Fibroblast of skin of right biceps (primary cell): Measurements from ENCODE around the gene DRC3.
A peak's percentile ranks its signal among the peaks of the same experiment; 100 is the strongest.

Experiments
- DNase-seq: peaks from one replicate; pipeline ENCODE4 v3.0.0-alpha.2; 2013

DRC3 gene

DNA sequence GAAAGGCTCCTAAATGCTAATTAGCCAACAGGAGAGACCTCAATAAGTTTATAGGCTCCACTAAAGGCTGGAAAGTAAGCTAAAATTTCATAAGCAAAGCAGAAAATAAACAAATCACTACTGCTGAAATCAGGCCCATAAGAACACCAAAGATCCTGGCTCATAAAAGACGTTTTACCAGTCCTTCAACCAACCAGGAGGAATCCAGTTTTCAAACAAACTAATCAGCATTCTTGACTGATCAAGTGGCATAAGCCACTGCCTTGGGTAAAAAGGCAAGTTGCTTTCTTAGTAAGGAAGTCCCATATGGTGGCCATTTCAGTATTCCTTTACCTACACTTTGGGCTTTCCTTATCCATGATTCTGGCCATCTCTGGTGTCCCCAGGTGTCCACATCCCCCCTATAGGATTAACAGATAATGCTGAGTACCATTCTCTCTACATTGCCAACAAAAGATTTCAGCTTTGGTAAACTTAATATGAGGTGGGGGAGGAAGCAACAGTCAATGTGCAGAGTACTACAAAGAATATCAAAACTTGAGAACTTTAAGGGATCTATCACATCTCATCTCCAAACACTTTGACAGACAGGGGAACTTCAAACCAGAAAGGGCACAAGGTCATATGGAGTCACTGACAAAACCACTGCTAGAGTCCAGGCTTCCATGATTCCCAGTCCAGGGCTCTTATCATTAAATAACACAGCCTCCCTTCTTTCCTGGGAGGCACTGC is 1.8 kb upstream of the DRC3 start:
- DNase-seq: no peak

- DNase-seq: no peak
Measured at GRCh38 chr17:17971431-17972125, 1.1 kb upstream of the DRC3 start.

- no peak for DNase-seq
Measured at GRCh38 chr17:17972952-17973254, 241 bp downstream of the DRC3 start.

DNA sequence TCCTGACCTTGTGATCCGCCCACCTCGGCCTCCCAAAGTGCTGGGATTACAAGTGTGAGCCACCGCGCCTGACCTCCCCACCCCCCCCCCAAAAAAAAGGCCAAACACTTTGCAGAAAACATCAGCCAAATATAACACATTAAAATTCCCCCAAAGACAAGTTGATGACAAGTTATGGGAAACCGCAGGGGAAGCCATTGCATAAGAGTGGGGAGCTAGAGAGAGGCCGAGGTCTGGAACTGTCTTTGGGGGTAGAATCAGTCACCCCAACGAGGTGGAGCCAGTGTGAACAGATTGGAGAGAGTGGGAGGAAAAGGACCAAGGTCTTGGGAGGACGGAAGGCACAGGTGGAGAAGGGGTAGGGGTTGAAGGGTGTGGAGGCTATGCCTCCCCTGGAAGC is 2.8 kb downstream of the DRC3 start:
- no peak for DNase-seq

DNA sequence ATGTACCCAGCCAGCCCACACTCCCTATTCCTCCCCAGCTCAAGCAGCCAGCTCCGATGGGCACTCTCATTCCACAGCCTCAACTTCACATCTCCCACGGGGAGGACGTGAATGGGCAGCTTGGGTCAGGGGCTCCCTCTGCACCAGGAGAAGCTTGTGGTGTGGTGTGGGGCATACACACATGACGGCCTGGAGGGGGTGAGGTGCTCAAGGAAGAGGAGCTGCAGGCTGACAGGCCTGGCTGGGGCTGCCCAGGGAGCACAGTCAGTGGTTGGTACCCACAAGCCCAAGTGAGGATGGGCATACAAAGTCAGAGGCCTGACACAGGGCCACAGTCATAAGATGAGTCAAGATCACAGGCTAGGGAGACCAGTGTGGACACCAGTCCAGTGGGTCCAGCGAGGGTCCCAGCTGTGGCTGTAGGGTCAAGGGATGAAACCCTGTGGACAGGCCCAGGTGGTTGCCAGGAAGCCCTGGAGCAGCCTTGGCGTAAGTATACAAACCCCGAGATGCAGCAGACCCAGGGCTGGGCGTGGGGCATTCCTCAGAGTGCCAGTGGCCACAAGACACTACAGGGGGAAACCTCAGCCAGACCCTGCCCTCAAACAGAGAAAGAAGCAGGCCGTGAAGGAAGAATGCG is 4.4 kb downstream of the DRC3 start:
- no peak for DNase-seq

DNA sequence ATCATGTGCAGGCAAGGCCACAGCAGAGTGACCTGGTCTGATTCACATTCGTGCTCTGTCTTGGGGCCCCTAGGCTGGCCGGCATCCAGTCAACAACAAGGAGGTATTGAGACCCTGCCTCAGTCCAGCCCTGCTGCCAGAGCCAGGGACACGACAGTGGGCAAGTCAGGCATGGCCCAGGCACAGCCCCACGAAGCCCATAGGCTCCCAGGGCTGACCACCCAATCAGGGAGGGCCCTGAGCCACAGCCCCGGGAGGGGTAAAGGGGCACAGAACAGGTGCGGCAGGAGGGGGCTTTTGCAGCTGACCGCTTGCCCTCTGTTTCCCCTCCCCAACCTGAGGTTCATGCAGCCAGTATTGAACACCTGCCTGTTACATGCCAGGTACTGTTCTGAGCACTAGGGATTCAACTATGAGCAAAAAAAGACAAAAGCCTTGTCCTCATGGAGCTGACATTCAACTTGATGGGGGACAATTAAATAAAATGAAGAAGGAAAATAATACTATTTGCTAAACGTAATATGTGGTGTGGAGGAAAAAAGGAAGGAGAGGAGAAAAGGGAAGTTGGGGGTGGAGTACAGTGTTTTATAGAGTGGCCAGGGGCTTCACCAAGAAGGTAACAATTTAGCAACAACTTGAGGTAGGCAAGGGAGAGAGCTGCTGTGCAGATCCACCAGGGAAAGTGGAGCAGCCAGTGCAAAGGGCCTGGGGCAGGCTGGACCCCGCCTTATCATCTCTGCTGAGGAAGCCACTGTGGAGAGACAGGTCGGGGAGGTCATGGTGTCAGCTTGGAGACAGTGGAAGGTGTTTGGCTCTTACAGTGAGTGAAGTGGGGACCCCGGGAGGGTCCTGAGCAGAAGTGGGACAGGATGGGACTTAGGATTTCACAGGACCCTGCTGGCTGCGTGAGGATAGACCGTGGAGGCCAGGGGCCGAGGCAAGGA is 6.1 kb downstream of the DRC3 start:
- no peak for DNase-seq

- DNase-seq: no peak
Measured at GRCh38 chr17:17979778-17980177, 7.1 kb downstream of the DRC3 start.

DNA sequence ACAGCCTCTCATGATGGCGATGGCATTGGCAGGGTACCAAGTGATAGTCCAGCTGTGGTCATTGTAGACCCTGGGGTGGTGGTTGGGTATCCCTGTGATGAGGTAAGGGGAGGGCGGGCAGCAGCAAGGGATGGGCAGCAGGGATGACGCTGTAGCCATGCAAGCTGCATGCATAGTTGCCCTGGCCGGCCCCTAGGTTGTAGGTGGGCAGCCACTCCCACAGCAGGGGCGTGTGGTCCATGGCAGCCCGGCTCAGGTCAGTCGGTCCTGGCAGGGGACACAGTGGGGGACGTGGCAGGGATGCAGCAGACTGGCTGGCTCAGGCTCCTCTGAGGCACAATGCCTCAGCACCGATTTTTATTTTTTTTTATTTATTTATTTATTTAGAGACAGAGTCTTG is 8.7 kb downstream of the DRC3 start:
- no peak for DNase-seq

DNA sequence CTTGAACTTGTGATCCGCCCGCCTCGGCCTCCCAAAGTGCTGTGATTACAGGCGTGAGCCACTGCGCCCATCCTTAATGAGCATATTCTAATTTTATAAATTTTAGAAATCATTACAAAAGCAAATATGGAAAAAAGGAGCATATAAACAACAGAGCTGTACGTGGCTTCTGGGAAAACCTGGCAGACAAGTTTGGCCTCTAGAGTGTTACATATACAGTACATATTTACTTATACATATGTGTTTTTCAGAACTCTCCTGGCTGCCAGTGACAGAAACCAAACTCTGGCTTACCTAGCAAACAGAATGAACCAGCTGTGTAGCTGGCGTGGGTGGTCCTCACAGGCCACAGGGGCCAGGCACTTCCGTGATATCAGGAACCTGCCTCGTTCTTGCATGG is 10.1 kb downstream of the DRC3 start:
- no peak for DNase-seq

DNA sequence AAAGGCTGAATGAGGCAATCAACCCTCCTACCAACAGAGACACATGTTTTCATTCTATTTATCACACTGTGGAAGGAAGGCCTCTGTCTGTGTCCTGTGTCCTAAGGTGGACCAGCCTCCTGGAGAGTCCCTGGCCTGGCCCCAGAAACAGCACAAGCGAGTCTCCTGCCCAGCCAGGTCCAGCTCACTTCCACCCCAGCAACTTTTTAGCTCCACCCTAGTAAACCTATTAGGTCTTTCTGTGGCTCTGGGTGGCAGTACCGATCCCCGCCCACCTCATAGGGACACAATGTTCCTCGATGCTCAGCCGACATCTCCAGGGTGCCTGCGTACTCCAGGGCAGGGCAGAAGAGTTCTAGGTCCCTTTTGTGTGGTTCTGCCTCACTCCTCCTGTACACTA is 10.7 kb downstream of the DRC3 start:
- DNase-seq: no peak

DNA sequence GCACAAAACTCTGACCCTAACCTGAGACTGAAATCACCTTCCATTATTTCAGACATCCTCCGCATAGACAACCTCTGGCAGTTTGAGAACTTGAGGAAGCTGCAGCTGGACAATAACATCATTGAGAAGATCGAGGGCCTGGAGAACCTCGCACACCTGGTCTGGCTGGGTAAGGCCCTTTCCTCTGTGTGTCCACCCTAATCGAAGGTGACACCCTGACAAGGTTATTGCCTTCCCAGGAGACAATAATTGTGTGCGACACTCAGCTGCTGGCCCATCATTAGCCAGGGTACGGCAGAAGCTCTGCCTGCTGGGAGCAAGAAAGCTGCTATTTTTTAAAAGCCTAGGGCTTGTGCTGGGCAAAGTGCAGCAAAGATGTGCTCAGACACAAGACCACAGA is 11.1 kb downstream of the DRC3 start:
- no peak for DNase-seq

GRCh38 chr17:17985153-17985552 is 12.5 kb downstream of the DRC3 start:
- no peak for DNase-seq

DNA sequence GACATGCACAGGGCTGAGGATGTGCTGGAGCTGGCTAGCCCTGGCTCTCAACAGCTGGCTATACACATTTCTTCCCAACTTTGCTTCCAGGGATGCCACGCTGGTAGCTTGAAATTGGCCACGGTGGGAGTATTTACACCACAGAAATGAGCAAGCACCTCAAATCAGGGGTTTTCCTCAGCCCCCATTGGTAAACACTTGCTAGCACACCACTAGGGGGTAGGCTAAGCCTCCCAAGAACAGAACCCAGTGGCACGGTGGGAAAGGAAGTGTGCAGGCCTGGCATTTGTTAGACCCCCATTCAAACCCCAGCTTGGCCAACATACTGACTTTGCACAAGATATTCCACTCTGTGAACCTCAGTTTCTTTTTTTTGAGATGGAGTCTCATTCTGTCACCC is 12.9 kb downstream of the DRC3 start:
- DNase-seq: no peak

GRCh38 chr17:17987187-17987896 is 14.7 kb downstream of the DRC3 start:
- no peak for DNase-seq

DNA sequence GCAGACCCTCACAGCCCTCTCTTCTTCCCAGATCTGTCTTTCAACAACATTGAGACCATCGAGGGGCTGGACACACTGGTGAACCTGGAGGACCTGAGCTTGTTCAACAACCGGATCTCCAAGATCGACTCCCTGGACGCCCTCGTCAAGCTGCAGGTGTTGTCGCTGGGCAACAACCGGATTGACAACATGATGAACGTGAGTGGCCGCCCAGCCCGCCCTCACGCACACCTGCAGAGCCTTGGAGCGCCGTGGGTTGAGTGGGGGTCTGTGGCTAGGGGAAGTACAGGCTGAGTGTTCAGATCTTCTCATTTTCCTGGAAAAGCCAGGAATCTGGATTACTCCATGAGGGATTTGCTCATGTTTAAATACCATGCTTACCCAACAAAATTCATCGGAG is 15.2 kb downstream of the DRC3 start:
- no peak for DNase-seq

DNA sequence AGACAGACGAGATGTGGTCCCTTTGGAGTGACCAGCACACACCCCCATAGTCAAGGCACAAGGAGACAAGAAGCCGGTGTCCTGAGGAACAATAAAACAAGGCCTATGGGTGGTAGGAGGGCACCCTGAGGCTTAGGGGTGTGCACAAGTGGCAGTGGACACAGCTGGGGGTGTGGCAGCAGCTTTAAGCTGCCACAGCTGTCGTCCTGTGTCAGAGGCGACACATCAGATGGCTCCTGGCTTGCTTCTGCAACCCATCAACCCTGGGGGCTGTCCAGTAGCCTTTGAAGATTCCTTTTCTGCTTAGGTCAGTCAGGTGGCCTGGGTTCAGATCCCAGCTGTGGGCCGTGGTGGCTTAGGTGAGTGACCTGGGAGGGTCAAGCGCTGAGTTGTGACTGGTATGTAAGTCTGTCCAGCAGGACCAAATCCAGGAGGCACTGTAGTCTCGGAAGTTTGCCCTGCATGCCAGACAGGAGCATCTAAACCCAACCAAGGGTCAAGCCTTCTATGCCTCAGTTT is 15.8 kb downstream of the DRC3 start:
- DNase-seq: no peak

GRCh38 chr17:17989081-17989480 is 16.4 kb downstream of the DRC3 start:
- DNase-seq: no peak

- DNase-seq: no peak
Measured at GRCh38 chr17:17989618-17990017, 17.0 kb downstream of the DRC3 start.

DNA sequence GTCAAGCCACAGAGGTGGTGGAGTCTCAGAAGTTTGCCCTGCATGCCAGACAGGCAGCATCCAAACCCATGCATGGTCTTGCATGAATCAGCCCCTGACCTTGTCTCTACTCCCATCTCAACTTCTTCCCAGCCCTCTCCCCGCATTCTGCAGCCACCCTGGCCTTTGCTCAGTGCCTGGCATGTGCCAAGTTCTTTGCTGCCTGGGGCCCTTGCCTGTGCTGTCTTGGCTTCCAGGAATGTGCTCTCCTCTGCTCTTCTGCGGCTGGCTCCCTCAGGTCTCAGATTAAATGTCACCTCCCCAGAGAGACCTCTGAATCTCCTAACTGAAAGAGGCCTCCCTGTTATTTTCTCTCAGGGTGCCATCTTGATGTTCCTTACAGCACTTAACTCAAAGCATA is 17.6 kb downstream of the DRC3 start:
- no peak for DNase-seq

GRCh38 chr17:17993366-17993765 is 20.7 kb downstream of the DRC3 start:
- DNase-seq: peak; percentile 17

DNA sequence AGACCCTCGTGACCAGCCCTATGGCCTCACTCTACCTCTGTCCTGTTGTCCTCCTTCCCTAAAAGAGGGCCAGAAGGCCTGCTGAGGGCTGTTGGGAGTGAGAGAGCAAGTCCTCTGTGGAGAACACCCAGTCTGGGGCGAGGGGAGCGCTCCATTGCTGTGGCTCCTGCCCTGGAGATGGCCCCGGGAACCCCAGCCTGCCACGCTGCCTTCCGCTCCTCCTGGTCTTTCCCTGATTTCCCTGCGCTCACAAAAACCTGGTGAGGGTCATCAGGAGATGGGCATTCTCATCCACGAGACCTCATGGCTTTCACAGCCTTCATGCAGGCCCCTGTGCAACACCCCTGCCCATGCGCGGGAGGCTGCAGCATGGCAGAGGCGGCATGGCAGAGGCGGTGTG is 21.2 kb downstream of the DRC3 start:
- no peak for DNase-seq

- DNase-seq: peak; percentile 34
Measured at GRCh38 chr17:17994271-17995069, 21.8 kb downstream of the DRC3 start.
